SK-N-SH (cell line): Measurements from ENCODE around the gene C6orf141. TPM values are rescaled to one million over a fixed set of nuclear protein-coding genes. Genes with fewer than 3 reads are reported as not detected.

Experiments
- CTCF ChIA-PET: fragments of 300-600, 350-600 bp; formaldehyde crosslinking; extraction: SDS; loops from one replicate; lab custom pipeline; 2021; lab: Yijun Ruan, JAX
- POLR2A ChIA-PET: fragments of 350-600 bp; sonication (Branson Sonifier 250); formaldehyde crosslinking; extraction: SDS; loops from one replicate; lab custom pipeline; 2020; ENCODE audit warnings: antibody characterized with exemption, inconsistent platforms; lab: Yijun Ruan, JAX
- DNase-seq: peaks from one replicate; pipeline ENCODE4 v3.0.0; 2012
- H2AFZ ChIP-seq: fragments of 200-600 bp; sonication (generic); 2 replicates; pipeline ENCODE4 v1.8.1; 2016; ENCODE audit warnings: antibody characterized with exemption, mild to moderate bottlenecking, low read depth
- H3F3A ChIP-seq: fragments of 200-600 bp; sonication (generic); replicated peaks from 2 replicates; pipeline ENCODE3; 2016; ENCODE audit warnings: antibody characterized with exemption, mild to moderate bottlenecking; ENCODE audit not compliant: insufficient read depth
- H3K27ac ChIP-seq, 2 experiments: fragments of 200-500 bp in 1 of 2; fragments of 200-600 bp in 1 of 2; sonication (Bioruptor generic) in 1 of 2; sonication (generic), shearing (Covaris generic) in 1 of 2; 2 replicates each; pipeline versions ENCODE4 v1.5.1 to v1.6.1; 2014 to 2016; ENCODE audit warnings: low read depth in 2 of 2, inconsistent platforms in 1 of 2, low read length in 1 of 2, mild to moderate bottlenecking in 1 of 2, mixed read lengths in 1 of 2
- H3K27me3 ChIP-seq: fragments of 200-600 bp; sonication (generic), shearing (Covaris generic); 2 replicates; pipeline ENCODE4 v1.6.1; 2016; ENCODE audit warnings: mixed run types; ENCODE audit not compliant: insufficient read depth
- H3K36me3 ChIP-seq, 2 experiments: fragments of 200-500 bp in 1 of 2; fragments of 200-600 bp in 1 of 2; sonication (Bioruptor generic) in 1 of 2; sonication (generic) in 1 of 2; replicated peaks in 1 of 2; 2 replicates each; pipeline versions ENCODE3 to v1.5.1; 2014 to 2016; ENCODE audit warnings: low read length in 1 of 2, mild to moderate bottlenecking in 1 of 2; ENCODE audit not compliant: insufficient read depth in 2 of 2, control insufficient read depth in 1 of 2
- H3K4me1 ChIP-seq, 2 experiments: fragments of 200-500 bp in 1 of 2; fragments of 200-600 bp in 1 of 2; sonication (Bioruptor generic) in 1 of 2; sonication (generic), shearing (Covaris generic) in 1 of 2; 2 replicates each; pipeline versions ENCODE4 v1.5.1 to v1.6.1; 2014 to 2016; ENCODE audit warnings: low read depth in 1 of 2, low read length in 1 of 2, mixed run types in 1 of 2; ENCODE audit not compliant: insufficient read depth in 2 of 2, control insufficient read depth in 1 of 2
- H3K4me2 ChIP-seq: fragments of 200-600 bp; sonication (generic), shearing (Covaris generic); 2 replicates; pipeline ENCODE4 v1.6.1; 2017; ENCODE audit warnings: mixed run types
- H3K4me3 ChIP-seq, 2 experiments: fragments of 200-500 bp in 1 of 2; fragments of 200-600 bp in 1 of 2; sonication (Bioruptor generic) in 1 of 2; sonication (generic), shearing (Covaris generic) in 1 of 2; 2 replicates each; pipeline versions ENCODE4 v1.5.1 to v1.8.1; 2014 to 2016; ENCODE audit warnings: low read depth in 2 of 2, inconsistent platforms in 1 of 2, low read length in 1 of 2, mild to moderate bottlenecking in 1 of 2, mixed read lengths in 1 of 2, moderate library complexity in 1 of 2
- H3K79me2 ChIP-seq: fragments of 200-600 bp; sonication (generic); 2 replicates; pipeline ENCODE4 v1.8.1; 2017; ENCODE audit warnings: mild to moderate bottlenecking; ENCODE audit not compliant: insufficient read depth
- H3K9ac ChIP-seq: fragments of 200-600 bp; sonication (generic); 2 replicates; pipeline ENCODE4 v1.6.1; 2017; ENCODE audit warnings: mixed run types
- H3K9me2 ChIP-seq: fragments of 200-600 bp; sonication (generic); 2 replicates; pipeline ENCODE4 v1.6.1; 2017; ENCODE audit warnings: mixed run types
- H3K9me3 ChIP-seq: fragments of 200-600 bp; sonication (generic); 2 replicates; pipeline ENCODE4 v1.6.1; 2017; ENCODE audit warnings: mixed run types, mild to moderate bottlenecking, moderate library complexity
- H4K20me1 ChIP-seq: fragments of 200-600 bp; sonication (generic); 2 replicates; pipeline ENCODE4 v1.6.1; 2017; ENCODE audit warnings: mild to moderate bottlenecking, mixed run types; ENCODE audit not compliant: insufficient read depth
- EP300 ChIP-seq, 2 experiments: IDR thresholded peaks; 2 replicates each; pipeline versions ENCODE4 v1.4.0 to v1.6.1; 2012; ENCODE audit warnings: borderline replicate concordance in 1 of 2, low read depth in 1 of 2, low read length in 1 of 2
- EZH2phosphoT487 ChIP-seq: fragments of 200-600 bp; sonication (generic); IDR thresholded peaks from 2 replicates; pipeline ENCODE4 v1.6.1; 2017; ENCODE audit warnings: low read depth, mixed run types, mild to moderate bottlenecking, antibody characterized with exemption, moderate library complexity, borderline replicate concordance
- FOSL2 ChIP-seq: IDR thresholded peaks from 2 replicates; pipeline ENCODE4 v1.4.0; 2012; ENCODE audit warnings: low read depth, mild to moderate bottlenecking, moderate library complexity, borderline replicate concordance
- GABPA ChIP-seq: IDR thresholded peaks from 2 replicates; pipeline ENCODE4 v1.4.0; 2012; ENCODE audit warnings: low read depth, mild to moderate bottlenecking
- GATA2 ChIP-seq: sonication (generic); formaldehyde crosslinking; IDR thresholded peaks from 2 replicates; pipeline ENCODE4 v1.5.0; 2020; ENCODE audit warnings: mild to moderate bottlenecking, missing genetic modification reagents
- MEF2A ChIP-seq: IDR thresholded peaks from 2 replicates; pipeline ENCODE4 v1.4.0; 2012; ENCODE audit warnings: low read depth, borderline replicate concordance
- MXI1 ChIP-seq: IDR thresholded peaks from 2 replicates; pipeline ENCODE4 v1.6.1; 2012; ENCODE audit warnings: mild to moderate bottlenecking, low read depth, low read length, improper control_type of control experiment
- NRF1 ChIP-seq: IDR thresholded peaks from 2 replicates; pipeline ENCODE4 v1.6.1; 2012; ENCODE audit warnings: low read depth, mild to moderate bottlenecking, low read length
- POLR2AphosphoS5 ChIP-seq: IDR thresholded peaks from 2 replicates; pipeline ENCODE4 v1.6.1; 2012; ENCODE audit warnings: low read depth, low read length
- RCOR1 ChIP-seq: fragments of 150-350 bp; IDR thresholded peaks from 2 replicates; pipeline ENCODE4 v1.6.1; 2017; ENCODE audit warnings: antibody characterized with exemption, low read length
- SIN3A ChIP-seq: IDR thresholded peaks from 2 replicates; pipeline ENCODE4 v1.6.1; 2012; ENCODE audit warnings: low read depth, mild to moderate bottlenecking, low read length, moderate library complexity, borderline replicate concordance
- YY1 ChIP-seq: IDR thresholded peaks from 2 replicates; pipeline ENCODE4 v1.4.0; 2012; ENCODE audit warnings: low read depth, mild to moderate bottlenecking
- WGBS: methylation state at CpG from one replicate; pipeline ENCODE4 v1.1.6; 2017; ENCODE audit warnings: low lambda C conversion rate; 5-methylcytosine and 5-hydroxymethylcytosine counted together
- polyA plus RNA-seq, 3 experiments: library from polyadenylated mRNA; depleted of rRNA; stranded (reverse); fragments of >200 nt; gene quantifications; 2 replicates each; pipeline ENCODE4 v1.2.3, GENCODE V29; 2012
- TF ChIP-seq, protein P1 (sequence below): IDR thresholded peaks from 2 replicates; pipeline ENCODE4; 2012
- TF ChIP-seq, protein P2 (sequence below): fragments of 150-350 bp; IDR thresholded peaks from 2 replicates; pipeline ENCODE4 v1.6.1; 2016; ENCODE audit warnings: mild to moderate bottlenecking, low read depth, low read length
- TF ChIP-seq, protein P3 (sequence below): IDR thresholded peaks from 2 replicates; pipeline ENCODE4 v1.4.0; 2012; ENCODE audit warnings: low read depth, borderline replicate concordance

The C6orf141 gene
- polyA plus RNA-seq, 1 of the 3 experiments (the other 2 are of a cell fraction), result not detected

DNA sequence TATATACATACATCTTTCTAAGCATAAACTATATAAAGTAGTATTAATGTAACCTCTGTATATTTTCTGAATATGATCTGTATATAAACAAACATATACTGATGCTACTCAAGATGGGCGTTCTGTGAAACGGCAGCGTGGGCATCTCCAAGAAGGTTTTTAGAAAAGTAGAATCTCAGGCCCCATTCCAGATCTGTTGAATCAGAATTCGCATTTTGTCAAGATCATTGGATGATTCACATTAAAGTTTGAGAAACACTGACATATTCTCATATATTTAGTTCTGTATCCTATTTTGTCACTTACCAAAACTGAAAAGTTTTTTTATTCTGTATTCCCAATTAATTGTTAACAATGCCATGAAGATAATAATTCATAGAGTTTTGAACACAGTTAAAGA is 5.5 kb downstream of the C6orf141 start:
- Histone ChIP-seq H3K9me3 (no peaks in the 10 kb centered on the region), H3K4me1 (no peaks in the 10 kb centered on the region; a peak in 1 of 4 replicates), H3K27ac (no peak overlapping the region), H4K20me1 (no peaks in the 10 kb centered on the region), H3K9ac (no peak overlapping the region)
- POLR2A ChIA-PET, result no interaction called here
- WGBS, result 11% methylated on average over 4 of the region's 4 CpGs
- TF ChIP-seq MXI1, result no peak
- TF ChIP-seq, all 33 proteins: peak for 0
- H3K27me3 ChIP-seq, result peaks cover 17% of the 10 kb centered on the region
- H3K9me2 ChIP-seq, result no peaks in the 10 kb centered on the region
- H3K4me3 ChIP-seq, result no peak overlapping the region
- no peak overlapping the region for H2AFZ ChIP-seq
- H3F3A ChIP-seq, result no peaks in the 10 kb centered on the region
- DNase-seq, result no peak
- no peak overlapping the region for H3K4me2 ChIP-seq
- H3K79me2 ChIP-seq, result no peaks in the 10 kb centered on the region
- CTCF ChIA-PET, result no interaction called here
- no peaks in the 10 kb centered on the region for H3K36me3 ChIP-seq

DNA sequence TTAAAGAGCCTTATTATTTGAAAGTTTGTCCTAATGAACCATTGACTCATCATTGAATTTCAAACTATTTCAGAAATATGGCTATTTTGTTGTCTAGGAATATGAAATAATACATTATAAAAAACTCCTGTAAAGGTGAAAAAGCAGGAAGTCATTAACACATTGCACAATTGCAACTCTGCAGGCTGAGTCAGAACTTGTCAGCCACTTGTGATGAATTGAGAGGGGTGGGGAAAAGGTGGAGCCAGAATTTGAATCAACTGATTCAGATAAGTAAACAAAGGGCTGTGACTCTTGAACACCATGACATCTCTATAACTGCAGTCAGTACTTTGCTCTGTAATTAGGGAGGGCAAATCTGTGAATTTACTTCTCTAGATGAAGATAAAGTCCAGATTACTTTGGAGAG is 6.0 kb downstream of the C6orf141 start:
- H3K4me3 ChIP-seq, result no peak overlapping the region
- CTCF ChIA-PET, result no interaction called here
- H3K27me3 ChIP-seq, result peaks cover 12% of the 10 kb centered on the region
- H3F3A ChIP-seq, result no peaks in the 10 kb centered on the region
- no peaks in the 10 kb centered on the region; a peak in 1 of 4 replicates for H3K4me1 ChIP-seq
- no peaks in the 10 kb centered on the region for H3K9me2 ChIP-seq
- no peak overlapping the region for H3K4me2 ChIP-seq
- no peaks in the 10 kb centered on the region for H4K20me1 ChIP-seq
- DNase-seq, result no peak
- no peak overlapping the region for H3K9ac ChIP-seq
- TF ChIP-seq EZH2phosphoT487 (no peak), RCOR1 (no peak), MEF2A (no peak), SIN3A (no peak), GATA2 (CRISPR knock-in tag) (no peak), NRF1 (no peak), YY1 (no peak), EP300 (IDR thresholded peaks at IDR 0.05; ENCODE audit: borderline replicate concordance in 1 of 2, low read depth in 1 of 2, low read length in 1 of 2) (no peak)
- TF ChIP-seq, protein P1, sequence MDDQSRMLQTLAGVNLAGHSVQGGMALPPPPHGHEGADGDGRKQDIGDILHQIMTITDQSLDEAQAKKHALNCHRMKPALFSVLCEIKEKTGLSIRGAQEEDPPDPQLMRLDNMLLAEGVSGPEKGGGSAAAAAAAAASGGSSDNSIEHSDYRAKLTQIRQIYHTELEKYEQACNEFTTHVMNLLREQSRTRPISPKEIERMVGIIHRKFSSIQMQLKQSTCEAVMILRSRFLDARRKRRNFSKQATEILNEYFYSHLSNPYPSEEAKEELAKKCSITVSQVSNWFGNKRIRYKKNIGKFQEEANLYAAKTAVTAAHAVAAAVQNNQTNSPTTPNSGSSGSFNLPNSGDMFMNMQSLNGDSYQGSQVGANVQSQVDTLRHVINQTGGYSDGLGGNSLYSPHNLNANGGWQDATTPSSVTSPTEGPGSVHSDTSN, result no peak
- TF ChIP-seq, all 33 proteins: peak for 0
- no peaks in the 10 kb centered on the region for H3K79me2 ChIP-seq
- POLR2A ChIA-PET, result no interaction called here
- no peaks in the 10 kb centered on the region for H3K36me3 ChIP-seq
- H3K27ac ChIP-seq, result no peak overlapping the region
- H3K9me3 ChIP-seq, result no peaks in the 10 kb centered on the region
- no peak overlapping the region for H2AFZ ChIP-seq

DNA sequence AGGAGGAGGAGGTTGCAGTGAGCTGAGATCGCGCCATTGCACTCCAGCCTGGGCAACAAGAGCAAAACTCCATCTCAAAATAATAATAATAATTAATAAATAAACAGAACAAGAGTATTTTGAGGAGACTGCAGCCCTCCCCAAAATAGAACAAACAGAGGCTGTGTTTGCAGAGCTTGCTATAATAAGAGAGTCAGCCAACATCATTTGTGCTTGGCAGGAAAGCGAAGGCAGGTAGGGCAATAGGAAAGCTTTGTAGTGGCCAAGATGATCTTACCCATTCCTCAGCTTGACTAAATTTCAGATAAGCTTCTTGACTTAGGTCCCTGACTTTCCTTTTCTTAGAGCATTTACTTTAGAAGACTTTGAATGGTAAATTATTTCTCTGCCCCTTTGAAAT is 6.7 kb downstream of the C6orf141 start:
- Histone ChIP-seq H3F3A (no peaks in the 10 kb centered on the region), H3K4me3 (no peak overlapping the region), H3K36me3 (no peaks in the 10 kb centered on the region), H4K20me1 (no peaks in the 10 kb centered on the region), H3K4me1 (no peaks in the 10 kb centered on the region; a peak in 1 of 4 replicates), H3K27ac (no peak overlapping the region), H3K4me2 (no peak overlapping the region), H3K27me3 (peaks cover 6% of the 10 kb centered on the region; the same call in 1 of the 2 replicates), H3K79me2 (no peaks in the 10 kb centered on the region), H2AFZ (no peak overlapping the region), H3K9me2 (no peaks in the 10 kb centered on the region), H3K9ac (no peak overlapping the region), H3K9me3 (no peaks in the 10 kb centered on the region)
- CTCF ChIA-PET, result no interaction called here
- 4% methylated on average over 3 of the region's 3 CpGs for WGBS
- POLR2A ChIA-PET, result no interaction called here
- TF ChIP-seq GABPA (no peak), FOSL2 (no peak), GATA2 (CRISPR knock-in tag) (no peak), POLR2AphosphoS5 (no peak)
- TF ChIP-seq, protein P2, sequence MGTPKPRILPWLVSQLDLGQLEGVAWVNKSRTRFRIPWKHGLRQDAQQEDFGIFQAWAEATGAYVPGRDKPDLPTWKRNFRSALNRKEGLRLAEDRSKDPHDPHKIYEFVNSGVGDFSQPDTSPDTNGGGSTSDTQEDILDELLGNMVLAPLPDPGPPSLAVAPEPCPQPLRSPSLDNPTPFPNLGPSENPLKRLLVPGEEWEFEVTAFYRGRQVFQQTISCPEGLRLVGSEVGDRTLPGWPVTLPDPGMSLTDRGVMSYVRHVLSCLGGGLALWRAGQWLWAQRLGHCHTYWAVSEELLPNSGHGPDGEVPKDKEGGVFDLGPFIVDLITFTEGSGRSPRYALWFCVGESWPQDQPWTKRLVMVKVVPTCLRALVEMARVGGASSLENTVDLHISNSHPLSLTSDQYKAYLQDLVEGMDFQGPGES, result no peak
- TF ChIP-seq, protein P3, sequence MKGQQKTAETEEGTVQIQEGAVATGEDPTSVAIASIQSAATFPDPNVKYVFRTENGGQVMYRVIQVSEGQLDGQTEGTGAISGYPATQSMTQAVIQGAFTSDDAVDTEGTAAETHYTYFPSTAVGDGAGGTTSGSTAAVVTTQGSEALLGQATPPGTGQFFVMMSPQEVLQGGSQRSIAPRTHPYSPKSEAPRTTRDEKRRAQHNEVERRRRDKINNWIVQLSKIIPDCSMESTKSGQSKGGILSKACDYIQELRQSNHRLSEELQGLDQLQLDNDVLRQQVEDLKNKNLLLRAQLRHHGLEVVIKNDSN, result no peak
- TF ChIP-seq, protein P1, result no peak
- no peak for DNase-seq
